Renal cortex interstitium (tissue), 11 donors: Measurements from ENCODE around the gene FHAD1. TPM values are rescaled to one million over a fixed set of nuclear protein-coding genes. Genes with fewer than 3 reads are reported as not detected.
A peak's percentile ranks its signal among the peaks of the same experiment; 100 is the strongest.

Source experiments
- DNase-seq, 11 donors: peaks; one replicate each; pipeline ENCODE4 v3.0.0-alpha.2; 2013; ENCODE audit warnings: low read depth in 9 of 11, low spot score in 4 of 11; ENCODE audit errors: extremely low read depth in 1 of 11
- polyA plus RNA-seq, 3 donors: library from polyadenylated mRNA; unstranded; fragments of 120-200 nt; gene quantifications; one replicate each; pipeline ENCODE4 v1.2.1, GENCODE V29; 2013; ENCODE audit not compliant: insufficient read length in 3 of 3

FHAD1 gene
- polyA plus RNA-seq, 3 donors: 3.3 to 6.5 (median 3.5) TPM

DNA sequence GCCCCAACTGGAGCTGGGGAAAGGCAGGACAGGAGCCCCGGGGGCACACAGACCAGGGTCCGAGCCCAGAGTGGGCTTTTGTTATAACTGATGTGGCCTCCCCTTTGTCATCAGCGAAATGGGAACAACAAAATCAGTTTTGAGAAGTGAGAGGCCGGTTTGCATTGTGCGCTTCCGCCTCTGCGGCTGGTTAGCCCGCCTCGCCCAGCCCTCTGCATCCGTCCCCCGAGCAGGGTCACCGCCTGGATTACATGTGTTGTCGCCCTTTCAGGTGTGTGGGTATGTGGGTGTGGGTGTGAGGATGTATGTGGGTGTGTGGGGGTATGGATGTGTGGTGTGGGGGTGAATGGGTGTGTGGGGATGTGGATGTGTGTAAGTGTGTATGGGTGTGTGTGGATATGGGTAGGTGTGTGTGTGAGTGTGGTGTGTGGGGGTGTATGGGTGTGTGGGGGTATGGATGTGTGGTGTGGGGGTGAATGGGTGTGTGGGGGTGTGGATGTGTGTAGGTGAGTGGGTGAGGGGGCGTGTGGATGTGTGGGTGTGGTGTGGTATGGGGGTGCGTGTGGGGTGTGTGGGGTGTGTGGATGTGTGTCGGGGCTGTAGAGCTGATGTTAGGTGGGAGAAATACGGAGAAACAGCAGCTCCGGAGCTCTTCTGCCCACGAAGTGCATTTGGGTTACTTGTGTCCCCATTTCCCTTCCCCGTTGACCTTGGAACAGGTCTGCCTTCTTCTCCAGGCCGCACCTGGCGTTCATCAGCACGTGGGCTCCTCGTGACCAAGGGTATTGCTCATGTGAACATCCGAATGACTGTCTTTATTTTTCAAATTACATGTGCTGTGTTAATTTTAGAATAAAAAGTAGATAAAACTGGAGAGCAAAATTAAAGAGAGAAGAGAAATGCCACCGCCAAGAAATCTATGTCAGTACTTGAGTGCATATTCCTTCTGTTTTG is 67.6 kb downstream of the FHAD1 start:
- no peak for DNase-seq

DNA sequence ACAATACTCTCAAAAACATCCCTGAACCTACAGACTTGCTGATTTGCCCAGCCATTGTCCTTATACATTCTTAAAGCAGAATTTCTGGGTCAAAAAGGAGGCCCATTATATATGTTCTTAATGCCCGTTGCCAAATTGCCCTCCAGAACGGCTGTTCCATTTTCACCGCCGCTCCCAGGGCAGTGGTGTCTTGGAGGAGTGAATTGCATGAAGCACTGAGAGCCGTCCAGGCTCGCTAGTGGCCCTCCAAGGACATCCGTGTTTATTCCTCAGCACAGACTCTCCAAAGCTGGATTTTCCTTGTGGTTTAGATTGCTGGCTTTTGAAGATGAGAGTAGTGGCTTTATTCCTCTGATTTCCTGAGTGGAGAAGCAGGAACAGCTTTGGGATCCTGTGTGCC is 68.8 kb downstream of the FHAD1 start:
- no peak for DNase-seq

DNA sequence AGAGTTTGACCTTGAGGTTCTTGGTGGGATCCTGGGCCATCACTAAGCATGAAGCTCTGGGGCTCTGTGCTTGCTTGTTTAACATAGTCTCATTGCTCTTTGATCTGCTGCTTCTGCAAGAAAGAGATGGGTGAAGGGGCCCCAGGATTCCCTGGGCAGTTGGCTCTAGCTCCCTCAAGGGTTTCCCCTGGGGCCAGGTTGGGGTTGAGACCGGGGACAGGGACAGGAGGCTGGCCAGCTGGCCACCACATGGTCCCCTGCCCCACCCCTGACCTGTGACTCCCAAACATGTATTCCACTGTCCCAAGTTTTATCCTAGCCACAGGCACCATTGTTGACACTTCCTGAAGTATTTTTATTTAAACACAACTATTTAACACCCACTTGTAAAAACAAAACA is 69.5 kb downstream of the FHAD1 start:
- no peak for DNase-seq

DNA sequence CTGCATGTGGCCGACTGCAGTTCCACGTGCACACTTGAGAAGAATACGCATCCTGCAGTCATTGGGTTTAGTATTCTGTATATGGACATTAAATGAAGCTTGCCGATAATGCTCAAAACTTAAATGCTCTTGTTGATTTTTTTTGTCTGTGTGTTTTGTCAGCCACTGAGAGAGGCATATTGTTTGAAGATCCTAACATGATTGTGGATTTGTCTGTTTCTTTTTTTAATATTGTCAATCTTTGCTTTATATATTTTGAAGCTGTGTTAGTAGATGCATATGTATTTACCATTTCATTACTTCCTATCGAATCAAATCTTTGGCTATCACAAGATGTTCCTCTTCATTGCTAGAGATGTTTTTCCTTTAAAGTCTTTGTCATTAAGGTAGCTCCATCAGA is 73.2 kb downstream of the FHAD1 start:
- no peak for DNase-seq

DNA sequence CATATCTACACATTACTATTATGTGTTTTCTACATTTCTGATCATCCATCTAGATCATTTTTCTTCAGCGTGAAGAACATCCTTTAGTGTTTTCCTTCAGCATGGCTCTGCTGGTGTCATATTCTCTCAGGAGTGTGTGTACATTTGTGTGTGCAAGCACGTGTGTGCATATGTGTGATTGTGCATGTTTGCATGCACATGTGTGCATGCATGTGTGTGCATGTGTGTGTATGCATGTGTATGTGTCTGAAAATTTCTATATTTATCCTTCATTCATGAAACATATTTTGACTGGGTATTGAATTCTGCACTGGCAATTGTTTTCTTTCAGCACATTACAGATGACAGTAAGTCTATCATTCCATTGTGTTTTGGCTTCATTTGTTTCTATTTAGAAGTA is 74.6 kb downstream of the FHAD1 start:
- no peak for DNase-seq

DNA sequence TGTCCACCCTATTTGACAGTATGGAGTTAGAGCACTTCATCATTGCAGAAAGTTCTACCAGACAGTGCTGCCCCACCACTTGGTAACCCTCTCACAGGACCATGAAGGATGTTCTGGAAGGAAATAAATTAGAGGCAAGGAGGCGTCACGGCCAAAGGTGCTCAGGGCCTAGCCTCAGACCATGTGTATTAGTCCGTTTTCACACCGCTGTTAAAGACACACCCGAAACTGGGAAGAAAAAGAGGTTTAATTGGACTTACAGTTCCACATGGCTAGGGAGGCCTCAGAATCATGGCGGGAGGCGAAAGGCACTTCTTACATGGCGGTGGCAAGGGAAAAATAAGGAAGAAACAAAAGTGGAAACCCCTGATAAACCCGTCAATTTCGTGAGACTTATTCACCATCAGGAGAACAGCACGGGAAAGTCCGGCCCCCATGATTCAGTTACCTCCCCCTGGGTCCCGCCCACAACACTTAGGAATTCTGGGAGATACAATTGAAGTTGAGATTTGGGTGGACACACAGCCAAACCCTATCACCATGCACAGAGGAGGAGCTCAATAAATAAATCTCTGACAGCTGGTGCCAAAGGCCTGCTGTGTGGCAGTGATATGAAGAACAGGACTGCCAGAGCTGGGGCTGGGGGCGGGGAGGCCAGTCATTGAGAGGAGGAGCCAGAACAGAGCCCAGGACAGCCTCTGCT is 75.8 kb downstream of the FHAD1 start:
- no peak for DNase-seq

DNA sequence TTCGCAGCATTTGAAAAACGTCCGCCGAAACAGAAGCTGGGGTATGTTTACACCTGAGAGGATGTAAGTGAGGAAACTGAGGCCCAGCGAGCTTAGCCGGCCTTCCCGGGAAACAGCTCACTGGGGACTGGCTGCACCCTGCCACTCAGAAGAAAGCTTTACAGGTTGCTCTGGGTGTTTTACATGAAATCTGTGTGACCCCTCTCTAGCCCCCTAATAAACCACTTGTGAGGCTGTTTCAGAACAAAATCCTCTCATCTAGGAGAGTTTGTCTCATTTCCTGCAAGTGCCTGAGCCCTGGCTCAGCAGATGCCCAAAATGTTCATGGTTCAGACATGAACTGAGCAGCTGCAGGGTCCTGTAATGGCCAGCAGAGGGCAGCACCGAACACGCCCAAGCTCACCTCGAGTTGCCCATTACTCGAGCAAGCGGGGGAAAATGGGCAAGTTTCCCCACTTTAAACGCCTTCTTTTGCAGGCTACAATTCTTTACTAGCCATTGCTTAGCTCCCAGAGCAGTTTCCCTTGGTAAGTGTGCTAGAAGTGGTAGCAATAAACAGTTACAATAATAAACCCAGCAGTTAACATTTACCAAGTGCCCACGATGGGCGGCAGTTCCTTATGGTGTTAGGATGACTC is 76.4 kb downstream of the FHAD1 start:
- DNase-seq: peak in 8 of 11 donors; percentile 60 to 82 (median 70)

DNA sequence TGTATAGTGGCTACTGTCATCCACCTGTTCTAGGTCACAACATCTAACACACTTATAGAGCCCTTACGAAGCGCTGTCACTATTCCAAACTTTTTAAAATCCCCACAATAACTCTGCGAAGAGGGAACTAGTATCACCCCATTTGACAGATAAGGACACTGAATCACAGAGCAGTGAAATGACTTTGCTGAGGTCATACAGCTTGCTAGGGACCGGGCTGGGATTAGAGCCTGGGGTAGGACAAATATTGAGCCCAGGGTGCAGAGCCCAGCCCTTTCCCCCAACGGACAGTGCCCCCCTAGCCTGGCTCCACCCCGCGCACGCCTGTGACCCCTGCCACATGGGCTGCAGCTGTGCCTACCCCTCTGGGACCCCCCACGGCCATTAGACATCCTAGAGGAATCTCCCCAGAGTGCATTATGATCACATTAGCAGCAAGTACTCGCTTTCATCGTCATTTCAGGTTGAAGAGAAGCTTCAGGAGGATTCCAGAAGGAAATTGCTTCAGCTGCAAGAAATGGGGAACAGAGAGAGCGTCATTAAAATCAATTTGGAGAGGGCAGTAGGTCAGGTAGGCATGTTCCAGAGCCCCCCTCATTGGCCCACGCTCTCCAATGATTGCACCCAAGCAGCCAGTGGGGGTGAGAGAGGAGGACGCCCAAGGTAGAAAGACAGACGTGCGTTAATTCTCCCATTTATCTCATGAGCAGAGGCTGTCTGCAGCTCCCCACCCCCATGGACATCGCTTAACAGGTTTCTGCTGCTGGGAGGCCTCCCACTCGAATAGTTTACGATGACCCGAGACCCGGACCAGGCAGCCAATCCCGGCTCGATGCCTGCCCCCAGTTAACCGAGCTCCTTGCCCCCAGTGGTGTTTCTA is 77.2 kb downstream of the FHAD1 start:
- DNase-seq: no peak

DNA sequence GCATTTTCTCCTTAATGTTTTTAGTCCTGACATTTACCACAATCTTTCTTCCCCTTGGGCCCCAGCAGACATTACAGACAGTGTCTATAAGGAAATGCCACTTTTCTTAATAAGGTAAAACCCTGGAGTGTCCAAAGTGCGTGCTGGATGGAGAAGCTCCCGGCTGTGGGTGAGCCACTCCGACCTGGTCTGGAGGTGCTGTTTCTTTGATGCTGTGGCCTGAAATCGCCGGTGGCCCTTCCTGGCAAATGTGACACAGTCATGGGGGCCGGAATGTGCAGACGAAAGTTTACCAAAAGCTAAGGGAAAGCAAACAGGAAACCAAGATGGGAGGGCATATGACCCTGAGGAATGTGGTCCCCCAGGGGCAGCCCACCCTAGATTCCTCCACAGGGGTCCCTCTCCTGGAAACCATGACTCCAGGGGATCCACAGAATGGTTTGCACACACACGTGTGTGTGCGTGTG is 77.9 kb downstream of the FHAD1 start:
- no peak for DNase-seq

DNA sequence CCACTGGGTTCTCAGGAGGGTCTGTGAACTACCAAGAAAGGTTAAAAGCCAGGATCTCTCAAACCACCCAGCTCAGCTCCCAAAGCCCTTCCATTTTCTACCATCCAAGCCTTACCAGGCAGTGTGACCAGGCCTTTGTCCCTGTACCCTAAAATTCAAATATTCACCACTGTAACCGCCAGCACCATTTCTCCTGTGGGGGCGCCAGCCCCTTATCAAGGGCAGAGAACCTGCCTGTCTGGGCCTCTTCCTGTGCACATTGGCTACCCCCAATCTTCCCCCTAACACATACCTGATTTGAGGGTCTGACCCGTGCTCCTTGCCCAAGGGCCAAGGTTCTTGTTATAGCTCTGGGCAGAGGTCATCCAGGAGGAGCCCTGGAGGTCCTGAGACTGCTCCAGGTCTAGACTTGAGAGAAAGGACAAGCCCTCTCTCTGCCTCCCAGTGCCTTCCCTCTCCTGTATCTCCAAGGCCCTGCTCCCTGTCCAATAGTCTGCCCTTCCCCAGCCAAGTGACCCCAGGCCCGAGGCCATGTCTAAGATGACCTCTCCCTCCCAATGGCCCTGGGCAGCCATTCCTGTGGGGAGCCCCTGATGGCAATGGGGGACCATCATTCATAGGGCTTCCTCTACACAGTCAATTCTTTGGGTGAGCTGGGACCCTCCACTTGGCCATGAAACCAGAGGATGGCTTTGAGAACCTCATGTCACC is 78.5 kb downstream of the FHAD1 start:
- DNase-seq: no peak

DNA sequence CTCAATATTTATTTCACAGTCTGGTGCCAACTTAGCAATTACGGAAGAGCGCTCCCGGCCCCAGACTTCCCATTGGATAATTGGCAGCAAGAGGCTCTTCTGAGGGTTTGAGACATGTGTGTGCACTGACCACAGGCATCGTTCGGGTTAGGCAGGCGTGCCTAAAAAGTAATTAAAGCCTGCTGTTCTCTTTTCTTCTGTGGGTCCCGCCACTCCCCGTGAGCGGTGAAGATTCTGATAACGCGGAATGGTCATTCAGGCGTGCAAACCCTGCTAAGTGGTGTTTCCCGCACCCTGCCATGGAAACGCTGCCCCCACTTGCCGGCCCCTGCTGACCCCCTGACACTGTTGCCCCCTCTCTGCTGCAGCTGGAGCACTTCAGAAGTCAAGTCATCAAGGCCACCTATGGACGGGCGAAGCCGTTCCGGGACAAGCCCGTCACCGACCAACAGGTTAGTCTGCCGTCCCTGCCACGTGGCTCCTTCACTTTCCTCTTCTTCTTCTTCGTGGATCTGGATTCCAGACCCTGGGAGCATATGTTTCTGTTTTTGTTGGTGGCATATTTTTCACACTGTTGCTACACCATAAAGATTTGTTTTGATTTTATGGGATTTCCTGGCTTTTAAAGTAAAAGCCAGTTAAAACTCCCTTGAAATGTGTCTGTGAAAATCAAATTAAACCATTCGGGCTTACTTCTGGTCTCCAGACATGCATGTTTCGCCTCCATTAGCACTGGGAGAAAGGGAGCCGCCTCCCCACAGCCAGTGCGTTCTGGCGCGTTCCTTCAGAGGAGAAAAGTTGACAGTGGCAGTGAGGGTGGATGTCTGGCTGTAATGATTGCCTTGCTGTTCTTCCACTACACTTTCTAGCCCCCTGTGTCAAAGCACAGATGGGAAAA is 79.9 kb downstream of the FHAD1 start:
- no peak for DNase-seq

DNA sequence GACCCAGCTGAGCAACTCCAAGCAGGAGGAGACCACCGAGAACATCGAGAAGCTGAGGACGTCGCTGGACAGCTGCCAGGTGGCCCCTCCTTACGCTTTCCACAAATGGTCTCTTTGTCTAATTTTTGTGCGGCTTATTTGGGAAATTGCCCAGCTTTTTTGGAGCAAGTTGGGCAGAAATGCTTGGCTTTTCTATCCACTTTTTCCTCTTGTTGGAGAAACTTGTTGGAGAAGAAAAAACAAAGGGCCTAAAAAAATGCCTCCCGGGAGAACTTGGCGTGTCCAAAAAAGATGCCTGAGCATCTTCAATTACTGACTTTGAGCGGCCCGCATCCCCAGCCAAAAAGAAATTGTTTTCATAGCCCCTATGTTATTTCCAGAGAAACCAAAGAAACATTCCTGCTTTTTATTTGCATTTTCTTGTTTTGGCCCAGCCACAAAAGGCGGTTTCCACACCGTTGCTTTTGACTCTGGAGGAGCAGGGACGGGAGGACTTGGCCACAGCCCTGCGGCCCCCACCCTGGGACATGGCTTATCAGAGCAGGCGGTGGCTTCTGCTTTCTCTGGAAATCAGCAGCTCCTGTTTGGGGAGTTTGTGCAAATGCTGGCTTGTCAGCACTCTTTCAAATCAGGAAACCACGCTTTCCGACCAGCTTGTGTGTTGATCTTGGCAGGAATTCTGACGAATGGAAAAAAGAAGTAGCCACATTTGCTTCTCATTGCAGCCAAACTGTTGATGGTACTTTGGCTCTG is 81.5 kb downstream of the FHAD1 start:
- DNase-seq: peak in 3 of 11 donors; percentile 51 to 54 (median 52)

DNA sequence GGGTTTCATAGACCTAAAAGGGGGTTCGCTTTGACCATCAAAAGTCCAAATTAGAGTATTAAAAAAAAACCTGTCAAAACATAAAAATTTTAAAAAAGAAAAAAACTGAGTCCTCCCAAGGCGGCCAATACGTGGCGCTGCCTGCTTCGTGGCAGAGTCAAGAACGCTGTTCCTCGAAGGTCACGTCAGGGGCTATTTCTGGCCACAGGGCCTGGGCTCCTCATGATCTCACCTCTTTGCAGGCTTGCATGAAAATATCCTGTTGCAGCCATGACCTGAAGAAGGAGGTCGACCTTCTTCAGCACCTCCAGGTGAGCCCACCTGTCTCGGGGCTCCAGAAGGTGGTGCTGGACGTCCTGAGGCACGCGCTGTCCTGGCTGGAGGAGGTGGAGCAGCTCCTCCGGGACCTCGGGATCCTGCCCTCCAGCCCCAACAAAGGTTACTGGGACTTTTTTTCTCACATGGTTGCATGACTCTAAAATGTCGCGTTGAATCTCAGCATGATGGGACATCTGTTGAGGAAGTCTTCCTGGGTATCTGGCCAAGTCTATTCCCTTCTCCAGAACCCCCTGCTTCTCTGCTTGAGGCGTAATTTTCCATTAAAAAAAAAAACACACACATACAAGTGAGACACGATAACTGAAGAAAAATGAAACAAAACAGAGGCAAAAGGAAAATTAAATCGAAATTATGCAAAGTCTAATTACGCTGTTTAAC is 82.2 kb downstream of the FHAD1 start:
- DNase-seq: no peak

DNA sequence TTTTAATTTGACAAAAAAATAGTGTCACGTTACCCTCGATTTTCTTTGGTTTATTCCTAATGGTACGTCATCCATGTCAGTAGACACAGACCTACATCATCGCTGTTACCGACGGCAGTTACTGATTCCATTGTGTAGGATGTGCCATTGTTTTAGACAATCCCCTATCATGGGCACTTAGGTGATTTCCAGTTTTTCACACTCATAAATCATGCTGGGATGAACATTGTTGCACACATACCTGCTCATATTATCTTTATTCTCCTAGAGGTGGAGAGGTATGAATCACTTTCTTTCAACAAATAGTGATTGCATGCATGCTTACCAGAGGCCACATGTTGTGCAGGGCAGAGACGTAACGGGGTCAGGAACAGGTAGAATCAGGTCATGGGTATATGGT is 83.0 kb downstream of the FHAD1 start:
- no peak for DNase-seq

DNA sequence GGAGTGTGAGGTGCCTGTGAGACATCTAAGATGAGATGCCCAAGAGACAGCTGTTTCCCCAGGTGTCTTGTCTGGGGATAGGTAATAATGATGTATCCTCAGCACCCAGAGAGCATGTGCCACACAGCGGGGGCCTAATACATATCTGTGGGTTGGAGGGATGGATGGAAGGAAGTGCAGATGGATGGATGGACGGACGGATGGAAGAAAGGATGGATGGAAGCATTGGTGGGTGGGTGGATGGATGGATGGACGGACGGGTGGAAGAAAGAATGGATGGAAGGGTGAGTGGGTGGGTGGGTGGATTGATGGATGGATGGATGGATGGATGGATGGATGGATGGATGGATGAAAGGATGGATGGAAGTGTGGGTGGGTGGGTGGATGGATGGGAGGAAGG is 84.2 kb downstream of the FHAD1 start:
- no peak for DNase-seq

DNA sequence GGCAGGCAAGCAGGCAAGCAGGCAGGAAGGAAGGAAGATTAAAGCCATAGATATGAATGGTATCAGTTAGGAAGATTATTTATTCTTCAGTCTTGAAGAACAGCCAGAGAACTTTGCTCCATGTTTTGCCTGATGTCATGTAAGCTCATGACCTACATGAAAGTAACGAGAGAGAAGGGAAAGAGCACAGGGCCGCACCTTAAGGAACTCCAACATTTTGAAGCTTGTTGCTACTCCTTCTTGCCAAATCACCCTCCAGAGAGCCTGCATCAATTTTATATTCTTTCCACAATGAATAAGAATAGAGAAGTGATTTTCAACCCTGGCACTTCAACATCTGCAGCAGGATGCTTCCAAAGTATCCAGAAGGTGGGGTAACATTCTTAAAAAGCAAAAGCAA is 84.7 kb downstream of the FHAD1 start:
- DNase-seq: no peak
